22Rv1 (cell line): ENCODE data around the gene TBC1D13.

ENCODE experiments used
- CTCF ChIP-seq: fragments of 450-650 bp; IDR thresholded peaks from 2 replicates; pipeline ENCODE4 v1.5.1; 2017; ENCODE audit warnings: mild to moderate bottlenecking
- ZFX ChIP-seq: fragments of 450-650 bp; IDR thresholded peaks from 2 replicates; pipeline ENCODE4 v1.6.1; 2017; ENCODE audit warnings: antibody characterized with exemption, borderline replicate concordance

GRCh38 chr9:128828719-128829452 lies 41.8 kb downstream of the TBC1D13 start:
- no peak for TF ChIP-seq CTCF
- TF ChIP-seq ZFX = no peak
